Measurements from ENCODE around the gene PLSCR4.
A peak's percentile ranks its signal among the peaks of the same experiment; 100 is the strongest.

Gene PLSCR4

GRCh38 chr3:146170591-146170990, 80.3 kb downstream of the PLSCR4 start:
- Histone ChIP-seq H3K79me2 (ENCODE audit: control insufficient read depth, insufficient read depth, low read length, unreplicated experiment) (no peaks in the 10 kb centered on the region), H3K4me1 (ENCODE audit: control insufficient read depth, insufficient read depth, low read length, unreplicated experiment) (peaks cover 26% of the 10 kb centered on the region), H3K27ac (ENCODE audit: low read depth, low read length) (no peak overlapping the region), H2AFZ (ENCODE audit: low read length, unreplicated experiment) (no peak overlapping the region), H3K27me3 (ENCODE audit: insufficient read depth, low read length) (no peaks in the 10 kb centered on the region), H3K4me3 (ENCODE audit: low read depth, low read length) (no peak overlapping the region), H3K36me3 (ENCODE audit: insufficient read depth, low read length) (no peaks in the 10 kb centered on the region)

- no peaks in the 10 kb centered on the region for H3K27me3 ChIP-seq (ENCODE audit: insufficient read depth, low read length)
- no peaks in the 10 kb centered on the region for H3K36me3 ChIP-seq (ENCODE audit: insufficient read depth, low read length)
- no peak overlapping the region for H3K27ac ChIP-seq (ENCODE audit: low read depth, low read length)
- peaks cover 32% of the 10 kb centered on the region for H3K4me1 ChIP-seq (ENCODE audit: control insufficient read depth, insufficient read depth, low read length, unreplicated experiment)
- H3K4me3 ChIP-seq (ENCODE audit: low read depth, low read length) = no peak overlapping the region
- no peak overlapping the region for H2AFZ ChIP-seq (ENCODE audit: low read length, unreplicated experiment)
- H3K79me2 ChIP-seq (ENCODE audit: control insufficient read depth, insufficient read depth, low read length, unreplicated experiment) = no peaks in the 10 kb centered on the region
Observed at GRCh38 chr3:146169891-146170290, 81.0 kb downstream of the PLSCR4 start.

- peaks cover 16% of the 10 kb centered on the region for H3K79me2 ChIP-seq (ENCODE audit: control insufficient read depth, insufficient read depth, low read length, unreplicated experiment)
- peaks cover 59% of the 10 kb centered on the region for H3K4me1 ChIP-seq (ENCODE audit: control insufficient read depth, insufficient read depth, low read length, unreplicated experiment)
- H3K4me3 ChIP-seq (ENCODE audit: low read depth, low read length) = peak overlapping the region; percentile 14
- peak overlapping the region; percentile 97 for H3K27ac ChIP-seq (ENCODE audit: low read depth, low read length)
- no peaks in the 10 kb centered on the region for H3K27me3 ChIP-seq (ENCODE audit: insufficient read depth, low read length)
- H3K36me3 ChIP-seq (ENCODE audit: insufficient read depth, low read length) = no peaks in the 10 kb centered on the region
- peak overlapping the region; percentile 89 for H2AFZ ChIP-seq (ENCODE audit: low read length, unreplicated experiment)
Observed at GRCh38 chr3:146166826-146167225, 84.1 kb downstream of the PLSCR4 start.

- H3K4me3 ChIP-seq (ENCODE audit: low read depth, low read length) = peak overlapping the region; percentile 53
- peak overlapping the region; percentile 97 for H3K27ac ChIP-seq (ENCODE audit: low read depth, low read length)
- no peak overlapping the region for H2AFZ ChIP-seq (ENCODE audit: low read length, unreplicated experiment)
- no peaks in the 10 kb centered on the region for H3K36me3 ChIP-seq (ENCODE audit: insufficient read depth, low read length)
- peaks cover 20% of the 10 kb centered on the region for H3K79me2 ChIP-seq (ENCODE audit: control insufficient read depth, insufficient read depth, low read length, unreplicated experiment)
- H3K27me3 ChIP-seq (ENCODE audit: insufficient read depth, low read length) = no peaks in the 10 kb centered on the region
- peaks cover 59% of the 10 kb centered on the region for H3K4me1 ChIP-seq (ENCODE audit: control insufficient read depth, insufficient read depth, low read length, unreplicated experiment)
Observed at GRCh38 chr3:146166415-146166821, 84.5 kb downstream of the PLSCR4 start.

GRCh38 chr3:146165877-146166276, 85.0 kb downstream of the PLSCR4 start:
- no peaks in the 10 kb centered on the region for H3K36me3 ChIP-seq (ENCODE audit: insufficient read depth, low read length)
- H3K27me3 ChIP-seq (ENCODE audit: insufficient read depth, low read length) = no peaks in the 10 kb centered on the region
- no peak overlapping the region for H2AFZ ChIP-seq (ENCODE audit: low read length, unreplicated experiment)
- H3K4me3 ChIP-seq (ENCODE audit: low read depth, low read length) = peak overlapping the region; percentile 53
- H3K4me1 ChIP-seq (ENCODE audit: control insufficient read depth, insufficient read depth, low read length, unreplicated experiment) = peaks cover 59% of the 10 kb centered on the region
- peaks cover 26% of the 10 kb centered on the region for H3K79me2 ChIP-seq (ENCODE audit: control insufficient read depth, insufficient read depth, low read length, unreplicated experiment)
- H3K27ac ChIP-seq (ENCODE audit: low read depth, low read length) = peak overlapping the region; percentile 97

GRCh38 chr3:146164971-146165769, 85.7 kb downstream of the PLSCR4 start:
- H3K79me2 ChIP-seq (ENCODE audit: control insufficient read depth, insufficient read depth, low read length, unreplicated experiment) = peaks cover 33% of the 10 kb centered on the region
- H3K4me3 ChIP-seq (ENCODE audit: low read depth, low read length) = peak overlapping the region; percentile 53
- no peaks in the 10 kb centered on the region for H3K36me3 ChIP-seq (ENCODE audit: insufficient read depth, low read length)
- H3K4me1 ChIP-seq (ENCODE audit: control insufficient read depth, insufficient read depth, low read length, unreplicated experiment) = peaks cover 59% of the 10 kb centered on the region
- no peaks in the 10 kb centered on the region for H3K27me3 ChIP-seq (ENCODE audit: insufficient read depth, low read length)
- peak overlapping the region; percentile 16 for H2AFZ ChIP-seq (ENCODE audit: low read length, unreplicated experiment)
- H3K27ac ChIP-seq (ENCODE audit: low read depth, low read length) = peak overlapping the region; percentile 97

- Histone ChIP-seq H3K4me1 (ENCODE audit: control insufficient read depth, insufficient read depth, low read length, unreplicated experiment) (peaks cover 59% of the 10 kb centered on the region), H2AFZ (ENCODE audit: low read length, unreplicated experiment) (no peak overlapping the region), H3K4me3 (ENCODE audit: low read depth, low read length) (peak overlapping the region; percentile 53), H3K27me3 (ENCODE audit: insufficient read depth, low read length) (no peaks in the 10 kb centered on the region), H3K27ac (ENCODE audit: low read depth, low read length) (peak overlapping the region; percentile 97), H3K79me2 (ENCODE audit: control insufficient read depth, insufficient read depth, low read length, unreplicated experiment) (peaks cover 39% of the 10 kb centered on the region), H3K36me3 (ENCODE audit: insufficient read depth, low read length) (peaks cover 5% of the 10 kb centered on the region; the same call in 1 of the 2 replicates)
Observed at GRCh38 chr3:146164506-146164905, 86.4 kb downstream of the PLSCR4 start.

- Histone ChIP-seq H3K4me1 (ENCODE audit: control insufficient read depth, insufficient read depth, low read length, unreplicated experiment) (peaks cover 59% of the 10 kb centered on the region), H3K27ac (ENCODE audit: low read depth, low read length) (peak overlapping the region; percentile 97), H3K36me3 (ENCODE audit: insufficient read depth, low read length) (peaks cover 5% of the 10 kb centered on the region; the same call in 1 of the 2 replicates), H3K27me3 (ENCODE audit: insufficient read depth, low read length) (no peaks in the 10 kb centered on the region), H3K4me3 (ENCODE audit: low read depth, low read length) (peak overlapping the region; percentile 53), H2AFZ (ENCODE audit: low read length, unreplicated experiment) (no peak overlapping the region), H3K79me2 (ENCODE audit: control insufficient read depth, insufficient read depth, low read length, unreplicated experiment) (peaks cover 44% of the 10 kb centered on the region)
Observed at GRCh38 chr3:146164071-146164470, 86.8 kb downstream of the PLSCR4 start.

- Histone ChIP-seq H3K27me3 (ENCODE audit: insufficient read depth, low read length) (no peaks in the 10 kb centered on the region), H3K4me3 (ENCODE audit: low read depth, low read length) (peak overlapping the region; percentile 53), H3K79me2 (ENCODE audit: control insufficient read depth, insufficient read depth, low read length, unreplicated experiment) (peaks cover 49% of the 10 kb centered on the region), H3K27ac (ENCODE audit: low read depth, low read length) (peak overlapping the region; percentile 97), H2AFZ (ENCODE audit: low read length, unreplicated experiment) (no peak overlapping the region), H3K4me1 (ENCODE audit: control insufficient read depth, insufficient read depth, low read length, unreplicated experiment) (peaks cover 59% of the 10 kb centered on the region), H3K36me3 (ENCODE audit: insufficient read depth, low read length) (peaks cover 9% of the 10 kb centered on the region; the same call in 1 of the 2 replicates)
Observed at GRCh38 chr3:146163584-146163983, 87.3 kb downstream of the PLSCR4 start.

- Histone ChIP-seq H3K27me3 (ENCODE audit: insufficient read depth, low read length) (no peaks in the 10 kb centered on the region), H3K4me3 (ENCODE audit: low read depth, low read length) (peak overlapping the region; percentile 91), H3K36me3 (ENCODE audit: insufficient read depth, low read length) (peaks cover 16% of the 10 kb centered on the region; the same call in 1 of the 2 replicates), H3K79me2 (ENCODE audit: control insufficient read depth, insufficient read depth, low read length, unreplicated experiment) (peaks cover 59% of the 10 kb centered on the region), H2AFZ (ENCODE audit: low read length, unreplicated experiment) (no peak overlapping the region), H3K4me1 (ENCODE audit: control insufficient read depth, insufficient read depth, low read length, unreplicated experiment) (peaks cover 51% of the 10 kb centered on the region), H3K27ac (ENCODE audit: low read depth, low read length) (peak overlapping the region; percentile 97)
Observed at GRCh38 chr3:146162561-146162960, 88.3 kb downstream of the PLSCR4 start.

- H3K36me3 ChIP-seq (ENCODE audit: insufficient read depth, low read length) = peaks cover 16% of the 10 kb centered on the region; the same call in 1 of the 2 replicates
- no peaks in the 10 kb centered on the region for H3K27me3 ChIP-seq (ENCODE audit: insufficient read depth, low read length)
- H3K4me1 ChIP-seq (ENCODE audit: control insufficient read depth, insufficient read depth, low read length, unreplicated experiment) = peaks cover 45% of the 10 kb centered on the region
- peaks cover 68% of the 10 kb centered on the region for H3K79me2 ChIP-seq (ENCODE audit: control insufficient read depth, insufficient read depth, low read length, unreplicated experiment)
- H3K27ac ChIP-seq (ENCODE audit: low read depth, low read length) = peak overlapping the region; percentile 97
- peak overlapping the region; percentile 18 for H2AFZ ChIP-seq (ENCODE audit: low read length, unreplicated experiment)
- H3K4me3 ChIP-seq (ENCODE audit: low read depth, low read length) = peak overlapping the region; percentile 91
Observed at GRCh38 chr3:146161663-146162002, 89.3 kb downstream of the PLSCR4 start.

All from ACC112 (cell line).